Breast epithelium (tissue), 3 donors: ENCODE measurements around the gene METAP2.

ENCODE experiments used
- CTCF ChIP-seq, 3 donors: fragments of 450-650 bp; IDR thresholded peaks; one replicate each; pipeline ENCODE4 v1.5.1; 2016 to 2017; ENCODE audit warnings: antibody characterized with exemption in 3 of 3, mild to moderate bottlenecking in 3 of 3, moderate library complexity in 3 of 3
- POLR2AphosphoS5 ChIP-seq, 3 donors: sonication (generic); formaldehyde crosslinking; IDR thresholded peaks; one replicate each; pipeline ENCODE4 v1.6.1; 2017; ENCODE audit warnings: antibody characterized with exemption in 3 of 3

GRCh38 chr12:95465275-95465674 lies 8.7 kb upstream of the METAP2 start:
- TF ChIP-seq CTCF (IDR thresholded peaks at IDR 0.05) (no peak), POLR2AphosphoS5 (IDR thresholded peaks at IDR 0.05) (no peak)
